Keratinocyte (primary cell): ENCODE results near the gene PCDHB1. TPM values are rescaled to one million over a fixed set of nuclear protein-coding genes. Genes with fewer than 3 reads are reported as not detected.

Source experiments
- DNase-seq: peaks from one replicate; pipeline ENCODE4 v3.0.0-alpha.2; 2011; ENCODE audit warnings: low read depth, missing footprints, low spot score
- FAIRE-seq: peaks from 2 replicates; lab custom pipeline; 2011; peaks lifted over from hg19 to GRCh38; lab: Jason Lieb, UNC
- H2AFZ ChIP-seq: 2 replicates; pipeline ENCODE4 v1.6.0; 2012; ENCODE audit warnings: low read length, control low read depth, inconsistent platforms; ENCODE audit not compliant: control insufficient read depth
- H3K27ac ChIP-seq: 2 replicates; pipeline ENCODE4 v1.5.1; 2011; ENCODE audit warnings: low read length; ENCODE audit not compliant: control insufficient read depth, insufficient read depth
- H3K27me3 ChIP-seq: 3 replicates; pipeline ENCODE4 v1.6.0; 2011; ENCODE audit warnings: low read length; ENCODE audit not compliant: control insufficient read depth, insufficient read depth; ENCODE audit errors: extremely low read depth
- H3K36me3 ChIP-seq, 2 experiments: 2 replicates in 1 of 2; 3 replicates in 1 of 2; pipeline ENCODE4 v1.5.1; 2011; ENCODE audit warnings: low read length in 2 of 2, mild to moderate bottlenecking in 1 of 2; ENCODE audit not compliant: control insufficient read depth in 2 of 2, insufficient read depth in 2 of 2; ENCODE audit errors: extremely low read depth in 1 of 2
- H3K4me1 ChIP-seq: 3 replicates; pipeline ENCODE4 v1.5.1; 2011; ENCODE audit warnings: low read length; ENCODE audit not compliant: control insufficient read depth, insufficient read depth; ENCODE audit errors: extremely low read depth
- H3K4me2 ChIP-seq: 3 replicates; pipeline ENCODE4 v1.6.0; 2011; ENCODE audit warnings: low read depth, low read length; ENCODE audit not compliant: control insufficient read depth, insufficient read depth; ENCODE audit errors: extremely low read depth
- H3K4me3 ChIP-seq, 3 experiments: fragments of 200-600 bp in 1 of 3; sonication (generic) in 1 of 3; 2 replicates in 2 of 3; 3 replicates in 1 of 3; pipeline ENCODE4 v1.5.1; 2011 to 2016; ENCODE audit warnings: low read length in 3 of 3, mild to moderate bottlenecking in 3 of 3, control low read depth in 2 of 3, inconsistent platforms in 1 of 3, low read depth in 1 of 3, mixed read lengths in 1 of 3, mixed run types in 1 of 3, moderate library complexity in 1 of 3; ENCODE audit not compliant: control insufficient read depth in 2 of 3, insufficient read depth in 2 of 3; ENCODE audit errors: extremely low read depth in 1 of 3
- H3K79me2 ChIP-seq: 2 replicates; pipeline ENCODE4 v1.6.0; 2012; ENCODE audit warnings: low read length; ENCODE audit not compliant: control insufficient read depth, insufficient read depth
- H3K9ac ChIP-seq: 3 replicates; pipeline ENCODE4 v1.6.0; 2011; ENCODE audit warnings: low read length; ENCODE audit not compliant: control insufficient read depth, insufficient read depth; ENCODE audit errors: extremely low read depth
- H3K9me1 ChIP-seq: 3 replicates; pipeline ENCODE4 v1.6.0; 2011; ENCODE audit warnings: low read length; ENCODE audit not compliant: control insufficient read depth, insufficient read depth; ENCODE audit errors: extremely low read depth
- H3K9me3 ChIP-seq: 2 replicates; pipeline ENCODE4 v1.5.1; 2012; ENCODE audit warnings: low read depth, low read length; ENCODE audit not compliant: control insufficient read depth
- H4K20me1 ChIP-seq: 3 replicates; pipeline ENCODE4 v1.6.0; 2011; ENCODE audit warnings: low read length; ENCODE audit not compliant: control insufficient read depth, insufficient read depth; ENCODE audit errors: extremely low read depth
- EZH2 ChIP-seq: IDR thresholded peaks from one replicate; pipeline ENCODE4 v1.6.1; 2012; ENCODE audit warnings: inconsistent platforms, mild to moderate bottlenecking, low read length, moderate library complexity
- dilution Hi-C: fragments of 300-500 bp; cut with MboI; formaldehyde crosslinking; loops from one replicate; pipeline ENCODE4 v1.7.0; 2020; ENCODE audit warnings: low sequenced_read_pairs; ENCODE audit not compliant: extremely low pct_ligation_motif_present
- polyA plus RNA-seq, 5 experiments: library from polyadenylated mRNA; depleted of rRNA in 3 of 5; stranded (reverse) in 3 of 5; stranded (forward) in 1 of 5; unstranded in 1 of 5; fragments of >200 nt; gene quantifications; 1 replicate in 1 of 5; 2 replicates in 3 of 5; 3 replicates in 1 of 5; pipeline versions ENCODE4 v1.2.1 to v1.2.3, GENCODE V29; 2011 to 2012; ENCODE audit warnings: missing spikeins in 2 of 5, low read depth in 1 of 5, low replicate concordance in 1 of 5
- TF ChIP-seq, protein P1 (sequence below), 3 experiments: IDR thresholded peaks in 1 of 3; conservative IDR thresholded peaks in 1 of 3; optimal IDR thresholded peaks in 1 of 3; 2 replicates in 2 of 3; 3 replicates in 1 of 3; pipeline versions ENCODE3 to v1.5.1; 2011; ENCODE audit warnings: low read length in 3 of 3, mild to moderate bottlenecking in 3 of 3, moderate library complexity in 2 of 3, control low read depth in 1 of 3, inconsistent platforms in 1 of 3; ENCODE audit not compliant: insufficient read depth in 2 of 3; ENCODE audit errors: extremely low read depth in 1 of 3

Gene PCDHB1
- polyA plus RNA-seq, 1 donor (not counting 4 experiments of a cell fraction or from before 2014, with no cell fraction given): not detected

DNA sequence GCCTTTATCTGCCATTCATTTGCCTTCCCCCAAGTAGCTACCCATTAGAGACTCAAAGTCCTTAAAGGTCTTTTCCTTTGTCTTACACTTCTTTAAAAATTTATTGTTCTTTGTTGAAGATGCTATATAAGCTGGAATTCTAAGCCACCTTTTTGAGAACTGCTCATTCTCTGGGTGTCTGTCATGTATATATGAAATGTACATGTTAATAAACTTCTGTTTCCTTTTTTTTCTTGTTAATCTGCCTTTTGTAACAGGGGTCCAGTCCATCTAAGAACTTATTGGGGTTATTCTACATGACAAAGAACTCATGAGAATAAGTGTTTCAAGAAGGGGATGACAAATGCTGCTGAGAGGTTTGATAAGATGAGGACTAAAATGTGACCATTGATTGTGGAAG lies 43.4 kb upstream of the PCDHB1 start:
- Histone ChIP-seq H3K9me3 (no peaks in the 10 kb centered on the region), H3K79me2 (no peaks in the 10 kb centered on the region), H3K4me3 (no peak overlapping the region), H2AFZ (no peak overlapping the region), H4K20me1 (no peaks in the 10 kb centered on the region), H3K36me3 (no peaks in the 10 kb centered on the region), H3K4me2 (no peak overlapping the region), H3K9me1 (no peaks in the 10 kb centered on the region), H3K4me1 (peaks cover 17% of the 10 kb centered on the region), H3K9ac (no peak overlapping the region), H3K27ac (no peak overlapping the region), H3K27me3 (no peaks in the 10 kb centered on the region)
- FAIRE-seq: no peak
- TF ChIP-seq EZH2: no peak
- TF ChIP-seq, protein P1, sequence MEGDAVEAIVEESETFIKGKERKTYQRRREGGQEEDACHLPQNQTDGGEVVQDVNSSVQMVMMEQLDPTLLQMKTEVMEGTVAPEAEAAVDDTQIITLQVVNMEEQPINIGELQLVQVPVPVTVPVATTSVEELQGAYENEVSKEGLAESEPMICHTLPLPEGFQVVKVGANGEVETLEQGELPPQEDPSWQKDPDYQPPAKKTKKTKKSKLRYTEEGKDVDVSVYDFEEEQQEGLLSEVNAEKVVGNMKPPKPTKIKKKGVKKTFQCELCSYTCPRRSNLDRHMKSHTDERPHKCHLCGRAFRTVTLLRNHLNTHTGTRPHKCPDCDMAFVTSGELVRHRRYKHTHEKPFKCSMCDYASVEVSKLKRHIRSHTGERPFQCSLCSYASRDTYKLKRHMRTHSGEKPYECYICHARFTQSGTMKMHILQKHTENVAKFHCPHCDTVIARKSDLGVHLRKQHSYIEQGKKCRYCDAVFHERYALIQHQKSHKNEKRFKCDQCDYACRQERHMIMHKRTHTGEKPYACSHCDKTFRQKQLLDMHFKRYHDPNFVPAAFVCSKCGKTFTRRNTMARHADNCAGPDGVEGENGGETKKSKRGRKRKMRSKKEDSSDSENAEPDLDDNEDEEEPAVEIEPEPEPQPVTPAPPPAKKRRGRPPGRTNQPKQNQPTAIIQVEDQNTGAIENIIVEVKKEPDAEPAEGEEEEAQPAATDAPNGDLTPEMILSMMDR (optimal IDR thresholded peaks at IDR 0.05 in 1 of 3, IDR thresholded peaks at IDR 0.05 in 1 of 3, conservative IDR thresholded peaks at IDR 0.05 in 1 of 3; ENCODE audit: extremely low read depth in 1 of 3, insufficient read depth in 2 of 3, low read length in 3 of 3): no peak
- dilution Hi-C loops: no loop called here
- no peak for DNase-seq

DNA sequence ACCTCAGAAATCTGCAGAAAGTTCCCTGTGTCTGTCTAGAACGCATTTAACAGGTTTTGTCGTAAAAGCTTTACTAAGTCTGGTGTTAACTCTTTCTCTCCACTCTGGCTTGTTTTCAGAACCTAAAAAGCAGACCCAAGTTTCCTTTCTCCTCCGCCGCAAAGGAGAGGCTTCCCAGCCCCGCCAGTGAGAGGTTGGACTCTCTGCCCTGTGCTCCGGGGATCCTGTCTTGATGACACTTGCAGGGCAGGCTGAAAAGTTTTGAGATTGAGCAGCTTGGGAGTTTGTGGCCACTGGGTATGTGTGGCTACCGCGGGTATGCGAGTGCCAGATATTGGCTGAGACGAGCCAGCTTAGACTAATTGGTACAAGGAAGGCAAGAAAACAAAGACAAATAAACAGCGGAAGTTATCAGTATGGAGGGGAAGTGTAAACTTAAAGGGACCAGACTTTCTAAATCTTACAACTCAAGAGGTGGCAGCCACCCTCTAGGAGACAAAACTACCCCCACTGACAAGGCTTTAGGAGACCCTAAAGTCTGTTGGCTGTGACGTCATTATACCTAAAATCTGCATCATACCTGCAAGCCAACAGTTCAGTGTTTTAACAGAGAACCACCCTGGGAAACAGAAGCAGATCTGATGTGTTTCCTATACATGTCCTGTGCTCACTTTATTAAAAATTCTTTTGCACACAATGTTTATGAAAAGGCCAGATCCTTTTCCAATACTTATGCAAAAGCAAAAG lies 41.0 kb upstream of the PCDHB1 start:
- Histone ChIP-seq H3K4me3 (no peak overlapping the region), H3K79me2 (no peaks in the 10 kb centered on the region), H3K4me2 (no peak overlapping the region), H3K9me3 (no peaks in the 10 kb centered on the region), H3K9me1 (no peaks in the 10 kb centered on the region), H3K36me3 (no peaks in the 10 kb centered on the region), H3K27ac (no peak overlapping the region), H2AFZ (no peak overlapping the region), H4K20me1 (no peaks in the 10 kb centered on the region), H3K9ac (no peak overlapping the region), H3K27me3 (no peaks in the 10 kb centered on the region), H3K4me1 (no peaks in the 10 kb centered on the region)
- TF ChIP-seq EZH2: no peak
- TF ChIP-seq, protein P1 (optimal IDR thresholded peaks at IDR 0.05 in 1 of 3, IDR thresholded peaks at IDR 0.05 in 1 of 3, conservative IDR thresholded peaks at IDR 0.05 in 1 of 3; ENCODE audit: extremely low read depth in 1 of 3, insufficient read depth in 2 of 3, low read length in 3 of 3): no peak
- no peak for DNase-seq
- dilution Hi-C loops: no loop called here
- no peak for FAIRE-seq
